ENCODE data around the gene MLLT3. TPM values are rescaled to one million over a fixed set of nuclear protein-coding genes. Genes with fewer than 3 reads are reported as not detected.
A peak's percentile ranks its signal among the peaks of the same experiment; 100 is the strongest.

Gene MLLT3
- total RNA-seq, 1 donor from 2014 or later = 15.8 TPM

DNA sequence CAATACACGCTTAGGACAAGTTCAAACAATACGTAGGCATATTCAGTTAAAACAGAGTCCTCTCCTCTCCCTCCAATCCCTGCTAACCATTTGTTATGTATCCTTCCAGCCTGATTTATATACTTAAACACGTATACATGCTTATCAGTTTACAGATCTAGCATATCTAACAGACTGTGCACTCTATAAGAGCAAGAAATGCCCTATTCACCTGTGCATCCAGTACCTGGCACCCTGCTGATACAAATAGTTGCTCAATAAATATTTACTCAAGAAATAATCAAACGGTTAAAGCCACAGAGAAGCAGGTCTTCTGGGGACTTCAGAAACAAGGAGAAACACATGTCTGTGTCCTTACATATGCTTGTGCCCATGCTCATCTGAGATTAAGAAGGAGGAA lies 55.9 kb downstream of the MLLT3 start:
- Histone ChIP-seq H3K4me3 (ENCODE audit: low read depth, low read length) (no peak overlapping the region), H3K36me3 (ENCODE audit: control insufficient read depth, insufficient read depth, low read length) (no peaks in the 10 kb centered on the region), H3K27me3 (ENCODE audit: control insufficient read depth, insufficient read depth, low read length) (no peaks in the 10 kb centered on the region)
- TF ChIP-seq, protein P1, sequence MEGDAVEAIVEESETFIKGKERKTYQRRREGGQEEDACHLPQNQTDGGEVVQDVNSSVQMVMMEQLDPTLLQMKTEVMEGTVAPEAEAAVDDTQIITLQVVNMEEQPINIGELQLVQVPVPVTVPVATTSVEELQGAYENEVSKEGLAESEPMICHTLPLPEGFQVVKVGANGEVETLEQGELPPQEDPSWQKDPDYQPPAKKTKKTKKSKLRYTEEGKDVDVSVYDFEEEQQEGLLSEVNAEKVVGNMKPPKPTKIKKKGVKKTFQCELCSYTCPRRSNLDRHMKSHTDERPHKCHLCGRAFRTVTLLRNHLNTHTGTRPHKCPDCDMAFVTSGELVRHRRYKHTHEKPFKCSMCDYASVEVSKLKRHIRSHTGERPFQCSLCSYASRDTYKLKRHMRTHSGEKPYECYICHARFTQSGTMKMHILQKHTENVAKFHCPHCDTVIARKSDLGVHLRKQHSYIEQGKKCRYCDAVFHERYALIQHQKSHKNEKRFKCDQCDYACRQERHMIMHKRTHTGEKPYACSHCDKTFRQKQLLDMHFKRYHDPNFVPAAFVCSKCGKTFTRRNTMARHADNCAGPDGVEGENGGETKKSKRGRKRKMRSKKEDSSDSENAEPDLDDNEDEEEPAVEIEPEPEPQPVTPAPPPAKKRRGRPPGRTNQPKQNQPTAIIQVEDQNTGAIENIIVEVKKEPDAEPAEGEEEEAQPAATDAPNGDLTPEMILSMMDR (IDR thresholded peaks at IDR 0.05; ENCODE audit: insufficient read depth, low read length, severe bottlenecking) = no peak
- DNase-seq (ENCODE audit: low read depth) (no peak), FAIRE-seq (no peak)

DNA sequence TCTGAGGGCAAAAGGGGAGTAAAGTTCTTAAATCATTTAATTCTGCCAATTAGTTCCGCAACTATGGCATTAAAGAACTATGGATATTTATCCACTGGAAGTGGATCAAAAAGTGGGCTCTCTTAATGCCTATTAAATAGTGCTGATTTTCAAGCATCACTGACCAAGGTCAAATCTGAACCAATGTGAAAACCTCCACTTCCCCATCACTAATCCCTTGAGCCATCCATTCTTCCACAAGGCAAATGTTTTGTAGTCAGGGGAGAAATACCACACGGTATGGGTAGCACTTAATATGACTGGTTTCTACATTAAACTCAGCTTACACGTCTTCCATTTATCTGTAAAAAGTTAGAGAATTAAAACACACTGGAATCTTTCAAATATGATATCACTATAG lies 57.6 kb downstream of the MLLT3 start:
- FAIRE-seq (no peak), DNase-seq (ENCODE audit: low read depth) (no peak)
- Histone ChIP-seq H3K4me3 (ENCODE audit: low read depth, low read length) (no peak overlapping the region), H3K36me3 (ENCODE audit: control insufficient read depth, insufficient read depth, low read length) (no peaks in the 10 kb centered on the region), H3K27me3 (ENCODE audit: control insufficient read depth, insufficient read depth, low read length) (no peaks in the 10 kb centered on the region)
- TF ChIP-seq, protein P1 (IDR thresholded peaks at IDR 0.05; ENCODE audit: insufficient read depth, low read length, severe bottlenecking) = no peak

DNA sequence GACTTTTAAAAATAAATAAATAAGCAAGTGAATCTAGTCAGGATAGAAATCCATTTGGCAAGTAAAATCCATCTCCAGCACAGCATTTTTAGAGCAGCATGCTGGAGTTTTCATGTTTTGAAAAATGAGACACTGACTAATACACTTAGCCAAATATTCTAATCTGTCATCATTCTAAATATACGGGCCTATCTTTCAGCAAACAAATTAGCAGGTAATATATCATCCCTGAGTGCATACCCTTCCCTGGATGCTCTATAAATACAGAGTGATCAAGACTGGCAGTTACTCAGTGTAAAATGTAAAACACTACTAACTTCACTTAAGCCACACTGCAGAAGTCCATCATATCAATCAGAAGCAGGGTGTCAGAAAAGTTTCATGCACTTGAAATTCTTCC lies 58.4 kb downstream of the MLLT3 start:
- DNase-seq (ENCODE audit: low read depth) = peak; percentile 3
- TF ChIP-seq, protein P1 (IDR thresholded peaks at IDR 0.05; ENCODE audit: insufficient read depth, low read length, severe bottlenecking) = no peak
- Histone ChIP-seq H3K27me3 (ENCODE audit: control insufficient read depth, insufficient read depth, low read length) (no peaks in the 10 kb centered on the region), H3K4me3 (ENCODE audit: low read depth, low read length) (no peak overlapping the region), H3K36me3 (ENCODE audit: control insufficient read depth, insufficient read depth, low read length) (no peaks in the 10 kb centered on the region)
- FAIRE-seq = no peak

DNA sequence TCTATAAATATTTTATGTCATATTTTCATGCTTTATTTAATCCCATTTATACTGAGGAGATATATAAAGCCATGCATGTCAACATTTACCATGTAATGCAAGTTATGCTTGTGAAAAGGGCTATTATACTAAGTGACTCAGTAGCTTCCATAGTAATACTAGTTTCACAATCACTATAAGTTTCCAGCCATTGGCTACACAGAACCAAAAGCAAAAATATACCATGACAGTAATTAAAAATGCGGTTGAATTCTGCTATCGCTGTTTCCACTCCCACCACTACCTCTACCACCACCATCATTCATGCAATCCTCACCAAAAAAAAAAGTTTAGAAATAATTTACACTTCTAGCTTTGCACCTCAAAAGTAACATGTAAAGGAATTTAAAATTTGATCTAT lies 60.2 kb downstream of the MLLT3 start:
- FAIRE-seq (no peak), DNase-seq (ENCODE audit: low read depth) (peak; percentile 46)
- Histone ChIP-seq H3K4me3 (ENCODE audit: low read depth, low read length) (no peak overlapping the region), H3K36me3 (ENCODE audit: control insufficient read depth, insufficient read depth, low read length) (no peaks in the 10 kb centered on the region), H3K27me3 (ENCODE audit: control insufficient read depth, insufficient read depth, low read length) (no peaks in the 10 kb centered on the region)
- TF ChIP-seq, protein P1 (IDR thresholded peaks at IDR 0.05; ENCODE audit: insufficient read depth, low read length, severe bottlenecking) = no peak

DNA sequence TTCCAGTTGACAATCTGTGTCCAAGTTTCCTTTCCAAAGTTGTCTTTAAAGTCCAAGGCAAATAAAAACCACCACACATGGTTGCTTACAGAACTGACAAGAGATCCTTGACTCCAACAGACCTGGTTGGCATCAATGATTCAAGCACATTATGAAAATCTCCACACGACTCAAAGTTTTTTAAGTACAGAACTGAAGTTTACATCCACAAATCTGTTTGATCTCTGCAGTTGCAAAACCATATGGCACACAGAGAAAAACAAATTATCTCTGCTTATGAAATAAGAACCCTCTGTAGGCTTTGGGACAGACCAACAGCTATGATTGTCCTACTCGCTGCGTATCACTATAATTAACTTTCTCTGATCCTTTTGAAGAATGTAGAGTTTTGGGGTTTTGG lies 60.8 kb downstream of the MLLT3 start:
- FAIRE-seq = no peak
- Histone ChIP-seq H3K36me3 (ENCODE audit: control insufficient read depth, insufficient read depth, low read length) (no peaks in the 10 kb centered on the region), H3K4me3 (ENCODE audit: low read depth, low read length) (no peak overlapping the region), H3K27me3 (ENCODE audit: control insufficient read depth, insufficient read depth, low read length) (no peaks in the 10 kb centered on the region)
- TF ChIP-seq, protein P1 (IDR thresholded peaks at IDR 0.05; ENCODE audit: insufficient read depth, low read length, severe bottlenecking) = no peak
- DNase-seq (ENCODE audit: low read depth) = no peak

DNA sequence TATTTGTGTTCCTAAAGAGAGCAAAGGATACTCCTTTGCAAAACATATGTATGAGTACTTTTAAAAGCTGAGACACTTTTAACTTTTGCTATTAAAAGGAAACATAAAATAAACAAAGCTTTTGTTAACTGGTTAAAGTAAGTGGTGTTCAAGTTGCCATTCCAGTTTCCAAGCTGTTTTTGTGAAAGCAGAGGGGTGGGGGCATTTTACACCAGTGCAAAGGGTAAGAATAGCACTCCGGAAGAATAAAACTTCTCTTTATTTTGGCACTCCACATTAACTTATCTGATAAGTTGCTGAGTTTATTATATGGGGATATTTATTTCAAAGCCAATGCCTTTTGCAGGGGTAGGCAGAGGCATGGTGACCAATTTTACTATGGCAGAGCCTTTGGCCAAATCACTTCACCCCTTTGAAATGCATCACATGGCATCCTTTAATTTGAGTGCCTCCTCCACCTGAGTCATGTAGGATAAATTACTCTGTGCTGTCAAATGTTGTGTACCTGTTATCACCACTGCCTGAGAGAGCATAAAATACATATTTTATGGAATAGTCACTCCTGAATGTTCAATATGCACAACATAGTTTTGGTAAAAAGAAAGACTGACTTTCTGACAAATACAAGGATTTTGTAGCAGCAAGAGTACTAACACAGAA lies 62.9 kb downstream of the MLLT3 start:
- Histone ChIP-seq H3K27me3 (ENCODE audit: control insufficient read depth, insufficient read depth, low read length) (no peaks in the 10 kb centered on the region), H3K4me3 (ENCODE audit: low read depth, low read length) (no peak overlapping the region), H3K36me3 (ENCODE audit: control insufficient read depth, insufficient read depth, low read length) (no peaks in the 10 kb centered on the region)
- no peak for FAIRE-seq
- TF ChIP-seq, protein P1 (IDR thresholded peaks at IDR 0.05; ENCODE audit: insufficient read depth, low read length, severe bottlenecking) = no peak
- peak; percentile 80 for DNase-seq (ENCODE audit: low read depth)

All from bronchial epithelial cell (primary cell).